NCI-H510A (cell line): ENCODE data around the gene NPAS3.

Experiments
- DNase-seq: peaks from one replicate; lab custom pipeline; 2025; lab: John Stamatoyannopoulos, UW

NPAS3 gene

GRCh38 chr14:33679461-33680225 lies 741.0 kb downstream of the NPAS3 start:
- no peak for DNase-seq

DNA sequence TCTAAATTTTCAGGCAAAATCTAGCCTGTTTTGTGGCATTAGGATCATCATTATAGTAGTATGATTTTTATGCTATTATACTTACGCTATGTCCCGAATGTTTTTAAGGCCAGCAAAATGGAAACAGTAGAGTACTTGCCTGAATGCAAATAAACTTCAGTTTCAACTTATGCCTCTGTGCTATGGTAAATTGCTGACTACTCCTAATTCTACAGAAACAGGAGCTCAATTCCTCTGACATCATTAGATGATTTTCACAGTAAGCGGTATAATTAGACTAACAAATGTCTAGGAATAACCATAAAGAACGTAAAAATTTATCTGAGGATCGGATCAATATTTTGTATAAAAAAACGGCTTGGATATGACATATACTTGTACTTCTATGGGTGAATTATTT lies 742.2 kb downstream of the NPAS3 start:
- no peak for DNase-seq

DNA sequence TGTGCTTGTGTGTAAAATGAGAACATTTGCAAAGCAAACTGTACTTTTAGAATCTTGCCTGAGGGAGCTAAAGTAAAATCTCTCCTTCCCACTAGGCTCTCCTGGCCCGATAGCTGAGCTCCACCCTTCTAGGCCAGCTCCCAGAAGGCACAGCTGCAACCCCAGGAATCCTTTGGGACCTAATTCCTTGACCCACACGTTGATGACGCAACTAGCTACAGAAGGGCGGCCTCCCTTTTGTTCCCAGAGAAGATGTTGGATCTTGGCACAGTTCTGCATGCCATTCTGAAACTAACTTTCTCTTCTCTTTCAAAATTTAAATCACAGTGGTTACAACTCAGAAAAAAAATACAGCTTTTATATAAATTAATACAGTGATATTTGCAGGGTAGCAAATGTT lies 744.1 kb downstream of the NPAS3 start:
- no peak for DNase-seq

GRCh38 chr14:33685026-33685425 lies 746.3 kb downstream of the NPAS3 start:
- no peak for DNase-seq

- DNase-seq = no peak
Measured at GRCh38 chr14:33685698-33686097, 747.0 kb downstream of the NPAS3 start.

GRCh38 chr14:33686218-33686617 lies 747.5 kb downstream of the NPAS3 start:
- no peak for DNase-seq

GRCh38 chr14:33686856-33687255 lies 748.2 kb downstream of the NPAS3 start:
- DNase-seq = no peak

- no peak for DNase-seq
Measured at GRCh38 chr14:33689680-33690079, 751.0 kb downstream of the NPAS3 start.

DNA sequence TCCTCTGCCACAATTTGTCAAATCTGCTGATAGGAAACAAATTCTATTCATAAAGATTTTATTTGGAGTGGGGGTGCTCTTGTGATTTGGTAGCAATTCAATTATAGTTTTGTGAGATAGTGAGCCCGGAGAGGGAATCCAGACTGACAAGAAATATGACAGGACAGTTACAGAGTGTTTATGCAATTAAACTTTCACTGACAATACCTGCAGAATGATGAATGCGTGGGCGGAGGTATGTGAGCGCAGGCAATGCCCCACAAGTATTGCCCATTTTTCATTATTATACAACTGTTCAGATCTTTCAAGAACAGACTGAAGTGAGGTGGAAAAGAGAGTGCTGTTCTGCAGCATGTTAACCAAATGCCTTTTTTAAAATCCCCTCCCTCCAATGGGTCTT lies 753.2 kb downstream of the NPAS3 start:
- DNase-seq = no peak

- DNase-seq = no peak
Measured at GRCh38 chr14:33692762-33693161, 754.1 kb downstream of the NPAS3 start.

DNA sequence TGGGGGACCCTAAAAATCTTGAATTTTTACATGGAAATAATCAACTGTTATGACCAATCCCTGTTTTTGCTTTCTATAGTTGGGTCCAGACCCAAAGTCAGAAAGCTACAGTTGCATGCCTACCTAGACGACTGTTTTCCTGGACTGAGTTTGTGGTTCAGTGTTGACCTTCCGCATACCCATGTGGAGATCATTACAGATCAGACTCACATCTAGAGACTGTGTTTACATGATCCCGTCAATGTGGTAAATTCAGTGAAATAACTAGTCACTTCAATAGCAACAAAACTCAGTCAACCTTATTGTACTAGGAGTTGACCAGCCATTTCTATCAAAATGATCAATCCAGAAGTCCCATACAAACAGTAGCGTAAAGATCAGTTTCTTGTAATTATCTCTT lies 754.6 kb downstream of the NPAS3 start:
- DNase-seq = no peak

- DNase-seq = no peak
Measured at GRCh38 chr14:33696165-33696564, 757.5 kb downstream of the NPAS3 start.

DNA sequence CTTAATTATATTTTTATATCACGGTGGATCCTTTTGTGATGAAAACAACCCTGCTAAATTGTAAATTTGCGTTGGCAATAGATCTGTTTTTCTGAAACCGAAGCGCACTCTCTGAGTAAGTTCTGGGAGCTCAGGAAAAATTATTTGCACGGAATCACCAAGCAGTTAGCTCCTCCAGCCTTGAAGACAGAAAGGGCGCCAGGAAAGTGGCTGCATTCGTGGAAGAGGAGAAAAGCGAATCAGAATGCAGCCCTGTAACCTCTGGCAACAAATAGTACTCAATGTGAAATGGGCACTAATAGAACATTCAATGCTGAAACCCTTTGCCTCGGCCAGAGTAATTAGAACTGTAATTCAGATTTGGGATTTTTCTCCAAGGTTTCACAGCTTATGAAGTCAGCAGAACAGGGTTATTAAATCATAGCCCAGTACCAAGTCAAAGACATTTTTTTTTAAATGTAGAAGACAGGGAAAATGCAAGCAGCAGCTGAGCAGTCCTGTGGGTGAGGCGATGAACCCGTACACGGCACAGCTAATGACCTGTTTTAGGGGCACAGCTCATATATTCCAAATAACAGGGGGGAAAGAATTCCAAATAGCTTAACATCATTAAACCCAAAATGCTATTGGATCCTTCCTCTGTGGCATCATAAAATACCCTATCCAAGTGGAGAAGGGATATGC lies 760.8 kb downstream of the NPAS3 start:
- no peak for DNase-seq

DNA sequence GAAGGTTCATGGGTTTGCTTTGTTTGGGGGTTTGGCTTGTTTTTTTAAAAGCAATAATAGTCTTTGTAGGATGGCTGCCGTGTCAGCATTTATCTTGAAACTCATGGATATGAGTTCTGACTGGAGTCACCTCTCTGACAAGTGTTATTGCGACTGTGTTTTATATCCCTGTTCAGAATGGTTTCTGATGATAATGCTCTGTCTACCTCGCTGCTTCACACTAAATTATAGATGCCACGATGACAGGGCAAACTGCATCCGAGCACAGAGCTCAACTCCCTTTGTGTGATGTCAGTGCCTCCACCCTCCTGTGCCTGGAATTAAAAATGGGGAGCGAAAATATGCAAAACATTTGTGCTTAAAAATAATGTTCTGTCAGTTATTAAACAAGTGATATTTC lies 761.4 kb downstream of the NPAS3 start:
- no peak for DNase-seq

DNA sequence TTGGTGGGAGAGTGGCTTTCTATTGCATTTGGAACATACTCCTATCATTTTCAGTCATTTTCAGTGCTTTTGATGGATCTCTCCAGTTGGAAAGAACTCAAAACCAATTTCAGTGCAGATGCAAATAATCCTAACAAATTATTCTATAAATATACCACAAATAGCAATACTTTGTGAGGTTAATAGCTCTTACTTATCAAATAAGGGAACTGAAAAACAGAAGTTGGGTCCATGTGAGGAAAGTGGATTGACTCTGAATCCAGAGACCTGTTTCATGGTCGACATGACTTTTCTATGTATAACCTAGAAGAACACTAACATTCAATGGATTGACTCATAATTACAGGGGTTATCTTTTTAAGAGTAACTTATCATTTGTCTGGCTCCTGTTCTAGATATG lies 763.6 kb downstream of the NPAS3 start:
- DNase-seq = no peak

- DNase-seq = peak; percentile 54
Measured at GRCh38 chr14:33704481-33704880, 765.8 kb downstream of the NPAS3 start.

- no peak for DNase-seq
Measured at GRCh38 chr14:33705490-33705889, 766.8 kb downstream of the NPAS3 start.

GRCh38 chr14:33707716-33708115 lies 769.0 kb downstream of the NPAS3 start:
- no peak for DNase-seq

DNA sequence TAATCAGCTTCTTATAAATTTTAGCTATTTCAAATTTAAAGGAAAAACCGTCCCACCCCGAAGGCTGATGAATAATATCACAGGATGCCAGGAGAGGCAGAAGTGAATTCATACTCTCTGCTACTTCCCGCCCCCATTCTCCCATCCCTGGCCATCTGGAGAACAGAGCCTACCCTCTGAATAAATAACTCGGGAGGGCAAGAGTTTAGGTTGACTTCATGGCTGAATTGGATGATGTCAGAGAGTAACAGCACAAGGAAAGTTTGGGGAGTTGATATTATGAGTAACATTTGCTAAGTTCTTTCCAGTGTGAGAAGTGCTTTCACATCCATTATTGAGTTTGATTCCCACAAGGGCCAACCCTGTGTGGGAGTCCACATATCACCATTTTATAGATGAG lies 770.6 kb downstream of the NPAS3 start:
- no peak for DNase-seq

DNA sequence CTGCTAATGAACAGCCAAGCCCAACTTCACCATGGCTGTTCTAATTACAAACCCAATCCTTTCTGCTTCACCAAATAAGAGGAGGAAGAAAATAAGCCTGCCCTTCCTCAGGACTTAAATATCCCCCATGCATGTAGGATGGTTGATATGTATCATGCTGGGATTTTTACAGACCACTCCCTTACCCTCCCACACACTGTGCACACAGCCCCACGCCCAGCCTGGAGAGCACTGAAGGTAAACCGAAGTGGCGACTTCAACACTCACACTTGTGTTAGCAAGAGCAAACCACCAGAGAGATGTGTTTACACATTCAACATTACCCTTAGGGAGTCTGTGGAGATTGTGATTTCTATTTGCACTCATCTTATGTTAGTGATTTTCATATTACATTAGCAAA lies 771.0 kb downstream of the NPAS3 start:
- no peak for DNase-seq

DNA sequence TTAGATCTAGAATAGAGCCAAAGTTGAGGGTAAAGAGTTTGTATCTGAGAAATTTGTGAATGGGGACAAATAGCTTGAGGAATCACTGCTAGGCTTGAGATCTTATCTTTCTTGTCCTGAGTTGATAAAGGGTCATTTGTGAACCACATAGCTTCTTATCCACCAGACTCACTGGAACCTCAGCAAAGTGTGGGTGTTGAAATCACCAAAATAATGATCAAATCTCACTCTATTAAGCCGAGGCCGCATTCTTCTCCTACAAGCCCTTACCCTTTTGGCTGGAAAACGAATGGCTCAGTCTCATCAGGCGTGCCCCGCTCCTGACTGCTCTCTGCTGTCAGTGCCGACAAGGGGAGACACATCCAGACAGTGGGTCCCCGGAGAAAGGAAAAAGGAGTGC lies 771.6 kb downstream of the NPAS3 start:
- DNase-seq = no peak

GRCh38 chr14:33711194-33711593 lies 772.5 kb downstream of the NPAS3 start:
- DNase-seq = no peak

DNA sequence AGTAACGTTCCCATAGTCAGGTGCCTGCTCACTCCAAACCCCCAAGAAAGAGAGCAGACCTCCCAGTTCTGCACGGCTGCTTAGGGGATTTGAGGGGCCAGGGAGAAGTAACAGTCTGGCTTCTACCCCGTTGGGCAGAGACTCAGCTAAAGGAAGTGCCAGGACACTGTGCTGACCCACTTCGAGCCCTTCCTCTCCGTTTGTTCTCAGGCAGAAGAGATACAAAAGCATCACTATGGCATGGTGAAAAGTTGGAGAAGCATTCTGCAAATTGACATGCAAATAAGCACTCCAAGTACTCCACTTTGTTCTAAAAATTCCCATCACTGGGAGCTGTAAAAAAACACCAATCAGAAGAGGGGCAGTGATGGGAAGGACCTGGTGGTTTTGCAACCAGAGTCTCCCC lies 773.1 kb downstream of the NPAS3 start:
- DNase-seq = no peak
